A204.1 (cell line): Measurements from ENCODE around the gene BRPF1.

Source experiments
- FAIRE-seq: peaks from 2 replicates; lab custom pipeline; 2012; peaks lifted over from hg19 to GRCh38; lab: Jason Lieb, UNC

BRPF1 gene

GRCh38 chr3:9791790-9792404 lies 60.4 kb downstream of the BRPF1 start:
- no peak for FAIRE-seq

DNA sequence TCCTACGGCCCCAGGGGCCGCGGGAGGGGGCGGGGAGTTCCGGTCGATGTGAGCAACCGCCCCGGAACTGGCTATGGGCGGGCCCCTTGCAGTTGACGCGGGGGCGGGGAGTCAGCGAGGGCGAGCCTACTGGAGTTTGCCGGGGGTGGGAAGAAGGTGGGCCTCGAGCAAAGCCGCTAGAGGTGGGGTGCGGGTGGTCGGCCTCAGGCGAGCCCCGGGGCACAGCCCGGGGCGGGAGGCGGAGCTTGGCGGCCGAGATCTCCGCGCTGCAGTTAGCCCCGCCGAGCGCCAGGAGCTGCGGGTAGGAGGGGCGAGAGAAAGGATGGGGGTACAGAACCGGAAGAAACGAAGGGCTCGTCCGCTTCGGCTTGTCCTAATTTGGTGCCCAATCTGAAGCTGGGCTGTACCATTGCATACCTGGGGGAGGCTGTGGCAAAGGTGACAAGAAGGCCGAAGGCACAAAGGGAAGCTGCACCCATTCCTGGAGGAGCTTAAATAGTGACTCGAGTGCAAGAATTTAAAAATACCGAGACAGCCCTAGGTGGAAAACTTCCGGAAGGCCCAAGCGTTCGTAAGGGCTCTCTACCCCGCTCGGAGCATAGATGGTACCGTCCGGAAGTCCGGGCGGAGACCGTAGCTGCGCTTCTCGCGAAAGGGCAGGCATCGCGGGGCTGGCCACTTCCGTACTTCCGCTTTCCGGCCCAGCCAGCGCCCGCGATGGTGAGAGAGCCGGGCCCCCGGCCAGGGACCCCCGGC lies 61.0 kb downstream of the BRPF1 start, which contains the start of the genes ARPC4 and TADA3:
ARPC4 (plus strand) TSS at position 678 of the 756 bp plus-strand sequence; CDS start at position 718, 40 bp downstream.
TADA3 (minus strand) TSS at position 69 of the 756 bp plus-strand sequence. CDS start 1,007 bp downstream, outside the sequence.
- FAIRE-seq: no peak

- FAIRE-seq: no peak
Measured at GRCh38 chr3:9793161-9793781, 61.7 kb downstream of the BRPF1 start.

DNA sequence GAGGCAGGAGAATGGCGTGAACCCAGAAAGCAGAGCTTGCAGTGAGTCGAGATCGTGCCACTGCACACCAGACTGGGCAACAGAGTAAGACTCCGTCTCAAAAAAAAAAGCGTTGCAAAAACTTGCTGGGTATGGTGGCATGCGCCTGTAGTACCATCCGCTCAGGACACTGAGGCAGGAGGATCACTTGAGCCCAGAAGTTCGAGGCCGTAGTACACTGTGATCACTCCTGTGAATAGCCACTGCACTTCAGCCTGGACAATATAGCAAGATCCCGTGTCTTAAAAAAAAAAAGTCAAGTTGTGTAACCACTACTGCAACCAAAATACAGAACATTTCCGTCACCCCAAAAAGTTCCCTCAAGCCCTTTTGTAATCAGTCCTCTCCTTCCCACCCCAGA lies 62.9 kb downstream of the BRPF1 start:
- no peak for FAIRE-seq

GRCh38 chr3:9795207-9795606 lies 63.7 kb downstream of the BRPF1 start:
- FAIRE-seq: no peak

- FAIRE-seq: no peak
Measured at GRCh38 chr3:9797196-9797945, 65.8 kb downstream of the BRPF1 start.
